ENCODE data around the gene TMEM30B.

DNA sequence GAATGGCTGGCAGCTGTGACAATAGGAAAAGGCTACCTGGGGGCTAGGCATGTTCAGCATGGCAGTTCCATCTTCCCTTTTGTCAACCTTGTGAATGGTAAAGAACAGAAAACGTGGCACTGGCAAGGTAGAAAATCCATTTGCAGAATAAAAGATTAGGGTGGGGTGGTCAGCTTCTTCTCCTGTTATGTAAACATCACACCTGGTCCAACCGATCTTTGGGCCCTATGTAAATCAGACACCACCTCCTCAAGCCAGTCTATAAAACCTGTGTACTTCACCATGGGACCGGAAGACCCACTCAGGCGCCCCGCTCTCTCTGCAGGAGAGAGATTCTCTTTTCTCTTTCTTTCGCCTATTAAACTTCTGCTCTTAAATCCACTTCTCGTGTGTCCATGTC lies 19.6 kb upstream of the TMEM30B start:
- TF ChIP-seq EZH2 (conservative IDR thresholded peaks at IDR 0.05; ENCODE audit: low read depth, low read length) (no peak), ZNF143 (CRISPR knock-in tag; IDR thresholded peaks at IDR 0.05) (no peak), HMGXB4 (CRISPR knock-in tag; IDR thresholded peaks at IDR 0.05; ENCODE audit: borderline replicate concordance in 1 of 2, low read depth in 1 of 2) (no peak), RNF2 (conservative IDR thresholded peaks at IDR 0.05; ENCODE audit: low read depth) (no peak)

Measured in HepG2 (cell line).